HepG2 (cell line): ENCODE measurements around the gene P2RX7. TPM values are rescaled to one million over a fixed set of nuclear protein-coding genes. Genes with fewer than 3 reads are reported as not detected.

ENCODE experiments used
- ARID3A ChIP-seq: IDR thresholded peaks from 2 replicates; pipeline ENCODE4 v1.6.1; 2012; ENCODE audit warnings: low read depth, low read length, improper control_type of control experiment
- ETV5 ChIP-seq: IDR thresholded peaks from 2 replicates; pipeline ENCODE4 v1.6.1; 2018; ENCODE audit warnings: missing biosample characterization, missing genetic modification reagents, inconsistent platforms, borderline replicate concordance
- HMGA1 ChIP-seq: sonication (generic); formaldehyde crosslinking; conservative IDR thresholded peaks from 2 replicates; pipeline ENCODE4 v1.4.0; 2020; ENCODE audit warnings: missing genetic modification reagents
- KLF13 ChIP-seq: sonication (generic); formaldehyde crosslinking; IDR thresholded peaks from 2 replicates; pipeline ENCODE4 v1.4.0; 2020; ENCODE audit warnings: mild to moderate bottlenecking, missing genetic modification reagents
- MLX ChIP-seq: IDR thresholded peaks from 2 replicates; pipeline ENCODE4 v1.6.1; 2016
- RAD21 ChIP-seq: fragments of 450-650 bp; formaldehyde crosslinking; IDR thresholded peaks from 2 replicates; pipeline ENCODE4 v1.5.0; 2020; ENCODE audit warnings: mild to moderate bottlenecking
- RAD51 ChIP-seq: fragments of 450-650 bp; IDR thresholded peaks from 2 replicates; pipeline ENCODE4 v1.6.1; 2016; ENCODE audit warnings: borderline replicate concordance
- STAT5B ChIP-seq: sonication (generic); formaldehyde crosslinking; IDR thresholded peaks from 2 replicates; pipeline ENCODE4 v1.4.0; 2020; ENCODE audit warnings: missing genetic modification reagents
- ZMYM3 ChIP-seq: sonication (generic); formaldehyde crosslinking; IDR thresholded peaks from 2 replicates; pipeline ENCODE4 v1.5.1; 2020; ENCODE audit warnings: mild to moderate bottlenecking, missing genetic modification reagents
- ZNF274 ChIP-seq: sonication (generic); formaldehyde crosslinking; IDR thresholded peaks from 2 replicates; pipeline ENCODE4 v1.5.1; 2020; ENCODE audit warnings: mild to moderate bottlenecking, missing genetic modification reagents
- polyA plus RNA-seq, 8 experiments: library from polyadenylated mRNA; depleted of rRNA in 3 of 8; stranded (reverse) in 7 of 8; unstranded in 1 of 8; fragments of >200 nt; fragmentation: Illumina TruSeq in 4 of 8; extraction: Trizol in 4 of 8; gene quantifications; 2 replicates each; pipeline versions ENCODE4 v1.2.1 to v1.2.3, GENCODE V29; 2011 to 2016; ENCODE audit warnings: low read depth in 4 of 8, missing spikeins in 1 of 8, mixed read lengths in 1 of 8; ENCODE audit not compliant: insufficient read depth in 1 of 8
- total RNA-seq, 5 experiments: library from RNA; depleted of rRNA; stranded (reverse); fragments of >200 nt; fragmentation: Illumina TruSeq; extraction: Trizol; gene quantifications; 2 replicates each; pipeline ENCODE4 v1.2.3, GENCODE V29; 2016; ENCODE audit warnings: low read depth in 1 of 5
- TF ChIP-seq, protein P1 (sequence below): sonication (generic); formaldehyde crosslinking; conservative IDR thresholded peaks from 2 replicates; pipeline ENCODE4 v1.4.0; 2020; ENCODE audit warnings: missing genetic modification reagents
- TF ChIP-seq, protein P2 (sequence below), 2 experiments: sonication (generic) in 1 of 2; formaldehyde crosslinking in 1 of 2; IDR thresholded peaks; 2 replicates each; pipeline versions ENCODE4 v1.4.0 to v1.6.1; 2016 to 2020; ENCODE audit warnings: borderline replicate concordance in 1 of 2, low read depth in 1 of 2, mild to moderate bottlenecking in 1 of 2, missing genetic modification reagents in 1 of 2

The P2RX7 gene
- total and polyA plus RNA-seq, 2 of the 13 experiments (the other 11 are each of a cell fraction or from before 2014, with no cell fraction given): 0.13 to 0.73 TPM

DNA sequence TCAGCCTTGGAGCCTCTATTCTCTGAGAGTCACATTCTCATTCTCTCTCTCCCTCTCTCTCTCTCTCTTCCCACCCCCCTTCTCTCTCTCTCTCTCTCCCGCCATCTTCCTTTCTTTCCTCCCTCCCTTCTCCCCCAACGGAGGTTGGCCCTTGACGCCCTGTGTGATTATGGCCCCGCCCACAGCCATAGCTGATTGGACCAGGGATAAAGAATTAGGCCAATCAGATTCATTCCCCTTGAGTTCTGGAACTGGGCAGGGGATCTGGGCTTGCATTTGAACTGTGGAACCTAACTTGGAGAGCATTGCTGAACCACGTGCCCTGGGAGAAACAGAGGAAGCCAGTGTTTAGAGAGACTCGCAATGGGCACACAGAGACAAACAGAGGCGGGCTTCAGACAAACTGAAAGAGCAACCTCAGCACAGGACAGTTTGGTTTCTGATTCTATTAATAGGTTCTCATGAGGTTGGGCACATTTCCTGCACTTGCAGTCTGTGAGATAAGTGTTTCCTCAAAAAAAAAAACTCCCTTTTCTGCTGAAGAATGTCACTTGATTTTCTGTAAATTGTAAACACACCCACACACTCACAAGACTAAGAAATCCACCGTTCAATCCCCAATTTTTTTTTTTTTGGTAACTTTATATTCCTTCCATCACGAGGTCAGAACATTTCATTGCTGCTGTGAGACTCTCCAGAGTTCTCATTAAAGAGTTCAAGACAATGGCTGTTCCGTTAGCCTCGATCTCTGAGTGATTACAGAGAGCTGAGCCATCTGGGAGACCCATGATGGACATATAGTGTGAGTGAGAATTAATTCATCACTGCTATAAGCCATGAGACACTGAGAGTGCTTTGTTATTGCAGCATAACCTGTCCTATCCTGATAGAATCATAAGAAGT is 3.5 kb upstream of the P2RX7 start (continued):
- TF ChIP-seq, protein P1, sequence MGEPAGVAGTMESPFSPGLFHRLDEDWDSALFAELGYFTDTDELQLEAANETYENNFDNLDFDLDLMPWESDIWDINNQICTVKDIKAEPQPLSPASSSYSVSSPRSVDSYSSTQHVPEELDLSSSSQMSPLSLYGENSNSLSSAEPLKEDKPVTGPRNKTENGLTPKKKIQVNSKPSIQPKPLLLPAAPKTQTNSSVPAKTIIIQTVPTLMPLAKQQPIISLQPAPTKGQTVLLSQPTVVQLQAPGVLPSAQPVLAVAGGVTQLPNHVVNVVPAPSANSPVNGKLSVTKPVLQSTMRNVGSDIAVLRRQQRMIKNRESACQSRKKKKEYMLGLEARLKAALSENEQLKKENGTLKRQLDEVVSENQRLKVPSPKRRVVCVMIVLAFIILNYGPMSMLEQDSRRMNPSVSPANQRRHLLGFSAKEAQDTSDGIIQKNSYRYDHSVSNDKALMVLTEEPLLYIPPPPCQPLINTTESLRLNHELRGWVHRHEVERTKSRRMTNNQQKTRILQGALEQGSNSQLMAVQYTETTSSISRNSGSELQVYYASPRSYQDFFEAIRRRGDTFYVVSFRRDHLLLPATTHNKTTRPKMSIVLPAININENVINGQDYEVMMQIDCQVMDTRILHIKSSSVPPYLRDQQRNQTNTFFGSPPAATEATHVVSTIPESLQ (CRISPR knock-in tag): no peak
- TF ChIP-seq ZMYM3: peak; percentile 32; the same call in 1 of the 2 replicates
- TF ChIP-seq MLX (CRISPR knock-in tag): peak; percentile 78
- TF ChIP-seq STAT5B (CRISPR knock-in tag): no peak
- TF ChIP-seq ETV5 (CRISPR knock-in tag): peak; percentile 24; the same call in 1 of the 2 replicates
- TF ChIP-seq HMGA1: no peak
- TF ChIP-seq ZNF274 (CRISPR knock-in tag): no peak
- TF ChIP-seq KLF13: no peak
- TF ChIP-seq ARID3A: no peak
- TF ChIP-seq, protein P2, sequence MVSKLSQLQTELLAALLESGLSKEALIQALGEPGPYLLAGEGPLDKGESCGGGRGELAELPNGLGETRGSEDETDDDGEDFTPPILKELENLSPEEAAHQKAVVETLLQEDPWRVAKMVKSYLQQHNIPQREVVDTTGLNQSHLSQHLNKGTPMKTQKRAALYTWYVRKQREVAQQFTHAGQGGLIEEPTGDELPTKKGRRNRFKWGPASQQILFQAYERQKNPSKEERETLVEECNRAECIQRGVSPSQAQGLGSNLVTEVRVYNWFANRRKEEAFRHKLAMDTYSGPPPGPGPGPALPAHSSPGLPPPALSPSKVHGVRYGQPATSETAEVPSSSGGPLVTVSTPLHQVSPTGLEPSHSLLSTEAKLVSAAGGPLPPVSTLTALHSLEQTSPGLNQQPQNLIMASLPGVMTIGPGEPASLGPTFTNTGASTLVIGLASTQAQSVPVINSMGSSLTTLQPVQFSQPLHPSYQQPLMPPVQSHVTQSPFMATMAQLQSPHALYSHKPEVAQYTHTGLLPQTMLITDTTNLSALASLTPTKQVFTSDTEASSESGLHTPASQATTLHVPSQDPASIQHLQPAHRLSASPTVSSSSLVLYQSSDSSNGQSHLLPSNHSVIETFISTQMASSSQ (IDR thresholded peaks at IDR 0.05; ENCODE audit: low read depth): no peak
- TF ChIP-seq, protein P2 (CRISPR knock-in tag; IDR thresholded peaks at IDR 0.05; ENCODE audit: borderline replicate concordance): no peak
- no peak for TF ChIP-seq RAD21
- TF ChIP-seq RAD51: no peak
